ENCODE data around the gene GID4.

DNA sequence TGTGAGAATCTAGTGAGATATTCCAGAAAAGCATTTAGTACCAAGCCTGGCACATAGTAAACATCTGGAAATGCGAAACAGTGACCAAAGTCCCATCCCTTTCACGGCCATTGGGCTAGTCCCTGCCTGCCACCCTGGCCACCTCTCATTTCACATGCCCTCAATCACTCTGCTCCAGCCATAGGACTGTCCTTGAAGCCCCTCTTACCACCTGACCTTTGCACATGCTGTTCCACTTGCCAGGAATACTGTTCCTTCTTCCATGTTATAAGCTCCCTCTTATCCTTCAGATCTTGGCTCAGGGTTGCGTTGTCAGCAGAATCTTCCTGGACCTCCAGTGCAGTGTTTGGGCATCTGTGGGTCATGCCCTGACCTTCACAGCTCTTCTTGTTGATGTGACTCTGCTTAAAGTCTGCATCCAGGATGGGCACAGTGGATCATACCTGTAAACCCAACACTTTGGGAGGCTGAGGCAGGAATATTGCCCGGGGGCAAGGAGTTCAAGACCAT, 71.5 kb downstream of the GID4 start:
- TF ChIP-seq, protein P1, sequence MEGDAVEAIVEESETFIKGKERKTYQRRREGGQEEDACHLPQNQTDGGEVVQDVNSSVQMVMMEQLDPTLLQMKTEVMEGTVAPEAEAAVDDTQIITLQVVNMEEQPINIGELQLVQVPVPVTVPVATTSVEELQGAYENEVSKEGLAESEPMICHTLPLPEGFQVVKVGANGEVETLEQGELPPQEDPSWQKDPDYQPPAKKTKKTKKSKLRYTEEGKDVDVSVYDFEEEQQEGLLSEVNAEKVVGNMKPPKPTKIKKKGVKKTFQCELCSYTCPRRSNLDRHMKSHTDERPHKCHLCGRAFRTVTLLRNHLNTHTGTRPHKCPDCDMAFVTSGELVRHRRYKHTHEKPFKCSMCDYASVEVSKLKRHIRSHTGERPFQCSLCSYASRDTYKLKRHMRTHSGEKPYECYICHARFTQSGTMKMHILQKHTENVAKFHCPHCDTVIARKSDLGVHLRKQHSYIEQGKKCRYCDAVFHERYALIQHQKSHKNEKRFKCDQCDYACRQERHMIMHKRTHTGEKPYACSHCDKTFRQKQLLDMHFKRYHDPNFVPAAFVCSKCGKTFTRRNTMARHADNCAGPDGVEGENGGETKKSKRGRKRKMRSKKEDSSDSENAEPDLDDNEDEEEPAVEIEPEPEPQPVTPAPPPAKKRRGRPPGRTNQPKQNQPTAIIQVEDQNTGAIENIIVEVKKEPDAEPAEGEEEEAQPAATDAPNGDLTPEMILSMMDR (CRISPR knock-in tag; IDR thresholded peaks at IDR 0.05): no peak
- TF ChIP-seq DNMT3B (CRISPR knock-in tag; conservative IDR thresholded peaks at IDR 0.05) (no peak), POLR2A (IDR thresholded peaks at IDR 0.05; ENCODE audit: insufficient read depth in 1 of 2, low read depth in 2 of 2, low read length in 2 of 2) (no peak), SMAD3 (CRISPR knock-in tag; IDR thresholded peaks at IDR 0.05) (no peak), TAF1 (CRISPR knock-in tag; IDR thresholded peaks at IDR 0.05) (no peak), RBFOX2 (IDR thresholded peaks at IDR 0.05; ENCODE audit: low read depth, low read length) (no peak), YY1 (IDR thresholded peaks at IDR 0.05; ENCODE audit: insufficient read depth, insufficient replicate concordance, low read depth, low read length) (no peak), ARNT2 (CRISPR knock-in tag; IDR thresholded peaks at IDR 0.05; ENCODE audit: low read depth) (no peak), ADNP (CRISPR knock-in tag; IDR thresholded peaks at IDR 0.05) (no peak)
- TF ChIP-seq, protein P2, sequence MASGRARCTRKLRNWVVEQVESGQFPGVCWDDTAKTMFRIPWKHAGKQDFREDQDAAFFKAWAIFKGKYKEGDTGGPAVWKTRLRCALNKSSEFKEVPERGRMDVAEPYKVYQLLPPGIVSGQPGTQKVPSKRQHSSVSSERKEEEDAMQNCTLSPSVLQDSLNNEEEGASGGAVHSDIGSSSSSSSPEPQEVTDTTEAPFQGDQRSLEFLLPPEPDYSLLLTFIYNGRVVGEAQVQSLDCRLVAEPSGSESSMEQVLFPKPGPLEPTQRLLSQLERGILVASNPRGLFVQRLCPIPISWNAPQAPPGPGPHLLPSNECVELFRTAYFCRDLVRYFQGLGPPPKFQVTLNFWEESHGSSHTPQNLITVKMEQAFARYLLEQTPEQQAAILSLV (CRISPR knock-in tag; IDR thresholded peaks at IDR 0.05; ENCODE audit: borderline replicate concordance): no peak
- TF ChIP-seq, protein P3, sequence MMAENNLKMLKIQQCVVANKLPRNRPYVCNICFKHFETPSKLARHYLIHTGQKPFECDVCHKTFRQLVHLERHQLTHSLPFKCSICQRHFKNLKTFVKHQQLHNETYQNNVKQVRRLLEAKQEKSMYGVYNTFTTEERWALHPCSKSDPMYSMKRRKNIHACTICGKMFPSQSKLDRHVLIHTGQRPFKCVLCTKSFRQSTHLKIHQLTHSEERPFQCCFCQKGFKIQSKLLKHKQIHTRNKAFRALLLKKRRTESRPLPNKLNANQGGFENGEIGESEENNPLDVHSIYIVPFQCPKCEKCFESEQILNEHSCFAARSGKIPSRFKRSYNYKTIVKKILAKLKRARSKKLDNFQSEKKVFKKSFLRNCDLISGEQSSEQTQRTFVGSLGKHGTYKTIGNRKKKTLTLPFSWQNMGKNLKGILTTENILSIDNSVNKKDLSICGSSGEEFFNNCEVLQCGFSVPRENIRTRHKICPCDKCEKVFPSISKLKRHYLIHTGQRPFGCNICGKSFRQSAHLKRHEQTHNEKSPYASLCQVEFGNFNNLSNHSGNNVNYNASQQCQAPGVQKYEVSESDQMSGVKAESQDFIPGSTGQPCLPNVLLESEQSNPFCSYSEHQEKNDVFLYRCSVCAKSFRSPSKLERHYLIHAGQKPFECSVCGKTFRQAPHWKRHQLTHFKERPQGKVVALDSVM (CRISPR knock-in tag; IDR thresholded peaks at IDR 0.05): no peak
- TF ChIP-seq, protein P4, sequence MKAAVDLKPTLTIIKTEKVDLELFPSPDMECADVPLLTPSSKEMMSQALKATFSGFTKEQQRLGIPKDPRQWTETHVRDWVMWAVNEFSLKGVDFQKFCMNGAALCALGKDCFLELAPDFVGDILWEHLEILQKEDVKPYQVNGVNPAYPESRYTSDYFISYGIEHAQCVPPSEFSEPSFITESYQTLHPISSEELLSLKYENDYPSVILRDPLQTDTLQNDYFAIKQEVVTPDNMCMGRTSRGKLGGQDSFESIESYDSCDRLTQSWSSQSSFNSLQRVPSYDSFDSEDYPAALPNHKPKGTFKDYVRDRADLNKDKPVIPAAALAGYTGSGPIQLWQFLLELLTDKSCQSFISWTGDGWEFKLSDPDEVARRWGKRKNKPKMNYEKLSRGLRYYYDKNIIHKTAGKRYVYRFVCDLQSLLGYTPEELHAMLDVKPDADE (CRISPR knock-in tag; IDR thresholded peaks at IDR 0.05): no peak

Data from HepG2 (cell line).